Measurements from ENCODE around the gene SNX25. TPM values are rescaled to one million over a fixed set of nuclear protein-coding genes. Genes with fewer than 3 reads are reported as not detected.

SNX25 gene
- total RNA-seq, 2 donors from 2014 or later = 21.4 to 26.0 TPM

- peak; percentile 72 for DNase-seq
- Histone ChIP-seq H3K4me1 (ENCODE audit: control insufficient read depth, insufficient read depth, low read length) (peaks cover 13% of the 10 kb centered on the region), H3K27ac (ENCODE audit: low read depth, low read length) (peak overlapping the region; percentile 76), H3K9ac (ENCODE audit: extremely low read depth, low read length, poor library complexity, severe bottlenecking) (peak overlapping the region; percentile 23), H3K36me3 (ENCODE audit: control insufficient read depth, insufficient read depth, low read length) (peaks cover 20% of the 10 kb centered on the region), H3K4me3 (ENCODE audit: low read length) (peak overlapping the region; percentile 11), H3K27me3 (ENCODE audit: control insufficient read depth, insufficient read depth, low read length, poor library complexity, severe bottlenecking) (no peaks in the 10 kb centered on the region), H3K9me3 (ENCODE audit: control insufficient read depth, low read length) (no peaks in the 10 kb centered on the region)
- Mint-ChIP-seq H3K27ac (peak overlapping the region; percentile 81), H3K4me1 (peaks cover 38% of the 10 kb centered on the region), H3K27me3 (ENCODE audit: insufficient read depth) (no peaks in the 10 kb centered on the region), H3K36me3 (ENCODE audit: low read depth) (peaks cover 17% of the 10 kb centered on the region), H3K4me3 (no peak overlapping the region), H3K9me3 (no peaks in the 10 kb centered on the region)
- TF ChIP-seq CTCF (conservative IDR thresholded peaks at IDR 0.05) = no peak
- WGBS, 2 experiments (ENCODE audit: insufficient coverage in 1 of 2, insufficient read length in 1 of 2) = 26 to 43% methylated on average over 2 to 7 of the region's 7 CpGs
Measured at GRCh38 chr4:185305979-185306442, 96.6 kb downstream of the SNX25 start.

GRCh38 chr4:185307136-185307950 is 97.9 kb downstream of the SNX25 start:
- no peaks in the 10 kb centered on the region for H3K9me3 Mint-ChIP-seq
- peaks cover 38% of the 10 kb centered on the region for H3K4me1 Mint-ChIP-seq
- H3K4me3 Mint-ChIP-seq = no peak overlapping the region
- H3K36me3 ChIP-seq (ENCODE audit: control insufficient read depth, insufficient read depth, low read length) = peaks cover 33% of the 10 kb centered on the region
- 67 to 69% methylated on average over 5 of the region's 5 CpGs for WGBS, 2 experiments (ENCODE audit: insufficient coverage in 1 of 2, insufficient read length in 1 of 2)
- TF ChIP-seq CTCF (conservative IDR thresholded peaks at IDR 0.05) = no peak
- H3K36me3 Mint-ChIP-seq (ENCODE audit: low read depth) = peaks cover 25% of the 10 kb centered on the region
- no peaks in the 10 kb centered on the region for H3K27me3 Mint-ChIP-seq (ENCODE audit: insufficient read depth)
- no peaks in the 10 kb centered on the region for H3K27me3 ChIP-seq (ENCODE audit: control insufficient read depth, insufficient read depth, low read length, poor library complexity, severe bottlenecking)
- no peak overlapping the region for H3K9ac ChIP-seq (ENCODE audit: extremely low read depth, low read length, poor library complexity, severe bottlenecking)
- H3K27ac ChIP-seq (ENCODE audit: low read depth, low read length) = no peak overlapping the region
- H3K4me3 ChIP-seq (ENCODE audit: low read length) = no peak overlapping the region
- peaks cover 13% of the 10 kb centered on the region for H3K4me1 ChIP-seq (ENCODE audit: control insufficient read depth, insufficient read depth, low read length)
- H3K9me3 ChIP-seq (ENCODE audit: control insufficient read depth, low read length) = no peaks in the 10 kb centered on the region
- peak overlapping the region; percentile 86 for H3K27ac Mint-ChIP-seq
- peak; percentile 78 for DNase-seq

- Mint-ChIP-seq H3K4me3 (no peak overlapping the region), H3K36me3 (ENCODE audit: low read depth) (peaks cover 40% of the 10 kb centered on the region), H3K9me3 (peaks cover 3% of the 10 kb centered on the region), H3K27ac (no peak overlapping the region), H3K27me3 (ENCODE audit: insufficient read depth) (no peaks in the 10 kb centered on the region), H3K4me1 (peaks cover 35% of the 10 kb centered on the region)
- TF ChIP-seq CTCF (conservative IDR thresholded peaks at IDR 0.05) = no peak
- H3K9me3 ChIP-seq (ENCODE audit: control insufficient read depth, low read length) = no peaks in the 10 kb centered on the region
- no peak overlapping the region for H3K9ac ChIP-seq (ENCODE audit: extremely low read depth, low read length, poor library complexity, severe bottlenecking)
- peaks cover 47% of the 10 kb centered on the region for H3K36me3 ChIP-seq (ENCODE audit: control insufficient read depth, insufficient read depth, low read length)
- H3K4me3 ChIP-seq (ENCODE audit: low read length) = no peak overlapping the region
- H3K27me3 ChIP-seq (ENCODE audit: control insufficient read depth, insufficient read depth, low read length, poor library complexity, severe bottlenecking) = no peaks in the 10 kb centered on the region
- no peak for DNase-seq
- H3K27ac ChIP-seq (ENCODE audit: low read depth, low read length) = no peak overlapping the region
- peaks cover 10% of the 10 kb centered on the region for H3K4me1 ChIP-seq (ENCODE audit: control insufficient read depth, insufficient read depth, low read length)
- 87 to 89% methylated on average over 4 of the region's 4 CpGs for whole genome bisulfite sequencing, 2 experiments (ENCODE audit: insufficient coverage in 1 of 2, insufficient read length in 1 of 2)
Measured at GRCh38 chr4:185309770-185310169, 100.4 kb downstream of the SNX25 start.
